SU-DHL-6 (cell line): Measurements from ENCODE around the gene PPP4R3A.

ENCODE experiments used
- EZH2phosphoT487 ChIP-seq: fragments of 200-600 bp; sonication (generic), shearing (Covaris generic); conservative IDR thresholded peaks from 2 replicates; pipeline ENCODE4 v1.6.1; 2018; ENCODE audit warnings: mild to moderate bottlenecking, antibody characterized with exemption, low read length, moderate library complexity, mixed read lengths
- TF ChIP-seq, protein P1 (sequence below): fragments of 200-600 bp; sonication (generic); IDR thresholded peaks from one replicate; pipeline ENCODE4 v1.5.1; 2017; ENCODE audit warnings: antibody characterized with exemption, mild to moderate bottlenecking, low read length, moderate library complexity; ENCODE audit not compliant: insufficient read depth, poor library complexity, severe bottlenecking

- no peak for TF ChIP-seq EZH2phosphoT487
- TF ChIP-seq, protein P1, sequence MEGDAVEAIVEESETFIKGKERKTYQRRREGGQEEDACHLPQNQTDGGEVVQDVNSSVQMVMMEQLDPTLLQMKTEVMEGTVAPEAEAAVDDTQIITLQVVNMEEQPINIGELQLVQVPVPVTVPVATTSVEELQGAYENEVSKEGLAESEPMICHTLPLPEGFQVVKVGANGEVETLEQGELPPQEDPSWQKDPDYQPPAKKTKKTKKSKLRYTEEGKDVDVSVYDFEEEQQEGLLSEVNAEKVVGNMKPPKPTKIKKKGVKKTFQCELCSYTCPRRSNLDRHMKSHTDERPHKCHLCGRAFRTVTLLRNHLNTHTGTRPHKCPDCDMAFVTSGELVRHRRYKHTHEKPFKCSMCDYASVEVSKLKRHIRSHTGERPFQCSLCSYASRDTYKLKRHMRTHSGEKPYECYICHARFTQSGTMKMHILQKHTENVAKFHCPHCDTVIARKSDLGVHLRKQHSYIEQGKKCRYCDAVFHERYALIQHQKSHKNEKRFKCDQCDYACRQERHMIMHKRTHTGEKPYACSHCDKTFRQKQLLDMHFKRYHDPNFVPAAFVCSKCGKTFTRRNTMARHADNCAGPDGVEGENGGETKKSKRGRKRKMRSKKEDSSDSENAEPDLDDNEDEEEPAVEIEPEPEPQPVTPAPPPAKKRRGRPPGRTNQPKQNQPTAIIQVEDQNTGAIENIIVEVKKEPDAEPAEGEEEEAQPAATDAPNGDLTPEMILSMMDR = no peak
Measured at GRCh38 chr14:91453744-91454143, 56.4 kb downstream of the PPP4R3A start.
